ENCODE data around the gene SNTA1. TPM values are rescaled to one million over a fixed set of nuclear protein-coding genes. Genes with fewer than 3 reads are reported as not detected.

SNTA1 gene
- total RNA-seq, 1 donor from 2014 or later, result 28.9 TPM

DNA sequence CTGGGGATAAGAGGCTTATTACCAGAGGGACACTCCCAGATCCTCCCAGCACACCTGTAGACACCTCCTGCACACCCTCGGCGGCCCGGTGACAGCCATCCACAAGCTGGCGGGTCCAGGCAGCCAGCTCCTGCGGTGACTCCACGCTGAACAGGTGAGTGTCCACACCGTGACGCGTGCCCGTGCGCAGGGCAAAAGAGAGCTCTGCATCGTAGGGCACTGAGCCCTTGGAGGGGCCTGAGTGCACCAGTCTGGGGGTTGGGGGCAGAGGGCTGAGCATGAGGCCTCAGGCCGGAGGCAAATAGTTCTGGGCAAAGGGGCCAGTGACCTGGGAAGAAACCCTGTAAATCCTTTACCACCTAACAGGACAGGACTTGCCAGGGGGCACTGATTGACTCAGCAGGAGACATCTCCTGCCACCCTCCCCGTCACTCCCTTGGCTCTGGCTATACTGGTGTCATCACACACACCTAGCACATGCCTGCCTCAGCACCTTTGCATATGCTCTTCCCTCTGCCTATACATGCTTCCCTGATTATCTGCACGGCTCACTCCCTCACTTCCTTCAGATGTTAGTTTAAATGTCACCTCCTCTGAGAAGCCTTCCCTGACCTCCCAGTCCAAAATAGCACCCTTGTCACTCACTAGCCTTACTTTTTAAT is 33.4 kb downstream of the SNTA1 start:
- no peaks in the 10 kb centered on the region for H3K27me3 Mint-ChIP-seq (ENCODE audit: unreplicated experiment)
- no peak for DNase-seq (ENCODE audit: extremely low spot score, unreplicated experiment)
- no peaks in the 10 kb centered on the region for H3K9me3 Mint-ChIP-seq (ENCODE audit: unreplicated experiment)
- no peak overlapping the region for H3K4me3 Mint-ChIP-seq (ENCODE audit: unreplicated experiment)
- H3K36me3 Mint-ChIP-seq (ENCODE audit: unreplicated experiment), result peaks cover 21% of the 10 kb centered on the region
- H3K27ac Mint-ChIP-seq (ENCODE audit: unreplicated experiment), result no peak overlapping the region
- peaks cover 2% of the 10 kb centered on the region for H3K4me1 Mint-ChIP-seq (ENCODE audit: unreplicated experiment)
- TF ChIP-seq, protein P1, sequence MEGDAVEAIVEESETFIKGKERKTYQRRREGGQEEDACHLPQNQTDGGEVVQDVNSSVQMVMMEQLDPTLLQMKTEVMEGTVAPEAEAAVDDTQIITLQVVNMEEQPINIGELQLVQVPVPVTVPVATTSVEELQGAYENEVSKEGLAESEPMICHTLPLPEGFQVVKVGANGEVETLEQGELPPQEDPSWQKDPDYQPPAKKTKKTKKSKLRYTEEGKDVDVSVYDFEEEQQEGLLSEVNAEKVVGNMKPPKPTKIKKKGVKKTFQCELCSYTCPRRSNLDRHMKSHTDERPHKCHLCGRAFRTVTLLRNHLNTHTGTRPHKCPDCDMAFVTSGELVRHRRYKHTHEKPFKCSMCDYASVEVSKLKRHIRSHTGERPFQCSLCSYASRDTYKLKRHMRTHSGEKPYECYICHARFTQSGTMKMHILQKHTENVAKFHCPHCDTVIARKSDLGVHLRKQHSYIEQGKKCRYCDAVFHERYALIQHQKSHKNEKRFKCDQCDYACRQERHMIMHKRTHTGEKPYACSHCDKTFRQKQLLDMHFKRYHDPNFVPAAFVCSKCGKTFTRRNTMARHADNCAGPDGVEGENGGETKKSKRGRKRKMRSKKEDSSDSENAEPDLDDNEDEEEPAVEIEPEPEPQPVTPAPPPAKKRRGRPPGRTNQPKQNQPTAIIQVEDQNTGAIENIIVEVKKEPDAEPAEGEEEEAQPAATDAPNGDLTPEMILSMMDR (IDR thresholded peaks at IDR 0.05), result no peak

DNA sequence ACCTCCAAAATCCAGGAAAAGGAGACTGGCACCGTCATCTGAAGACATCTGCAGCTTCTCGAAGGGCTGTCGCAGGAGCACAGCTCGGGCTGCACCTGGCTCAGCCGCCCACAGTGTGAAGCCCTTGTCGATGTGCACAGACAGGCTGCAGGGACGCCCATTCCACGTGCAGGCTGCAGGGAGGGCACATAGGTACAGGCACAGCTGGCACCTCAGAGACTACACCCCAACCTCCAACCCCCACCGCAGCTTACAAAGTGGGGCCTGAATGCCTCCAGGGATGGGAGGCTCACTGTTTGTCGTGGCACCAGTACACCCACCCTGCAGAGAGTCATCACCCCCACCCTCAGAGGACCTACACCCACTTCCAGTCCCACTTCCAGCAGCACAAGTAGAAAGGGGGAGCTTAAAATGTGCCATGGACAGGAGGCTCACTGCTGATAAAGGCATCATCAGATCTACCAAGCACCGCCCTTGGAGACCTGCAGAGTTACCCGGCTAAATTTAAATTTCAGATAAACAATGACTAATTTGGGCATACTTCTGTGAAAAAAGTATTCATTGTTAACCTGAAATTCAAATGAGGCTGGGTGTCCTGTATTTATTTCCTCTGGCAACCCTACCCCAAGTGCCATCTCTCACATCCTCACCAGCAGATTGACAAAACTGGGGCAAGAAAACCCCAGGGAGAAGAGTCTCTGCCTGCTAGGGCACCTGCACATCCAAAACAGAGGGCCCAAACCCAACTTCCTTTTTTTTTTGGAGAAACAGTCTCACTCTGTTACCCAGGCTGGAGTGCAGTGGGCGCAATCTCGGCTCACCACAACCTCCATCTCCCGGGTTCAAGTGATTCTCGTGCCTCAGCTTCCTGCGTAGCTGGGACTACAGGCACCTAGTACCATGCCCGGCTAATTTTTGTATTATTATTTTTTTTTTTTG is 34.6 kb downstream of the SNTA1 start:
- DNase-seq (ENCODE audit: extremely low spot score, unreplicated experiment), result no peak
- no peak overlapping the region for H3K27ac Mint-ChIP-seq (ENCODE audit: unreplicated experiment)
- no peak overlapping the region for H3K4me3 Mint-ChIP-seq (ENCODE audit: unreplicated experiment)
- TF ChIP-seq, protein P1 (IDR thresholded peaks at IDR 0.05), result no peak
- H3K36me3 Mint-ChIP-seq (ENCODE audit: unreplicated experiment), result peaks cover 21% of the 10 kb centered on the region
- peaks cover 4% of the 10 kb centered on the region for H3K4me1 Mint-ChIP-seq (ENCODE audit: unreplicated experiment)
- H3K27me3 Mint-ChIP-seq (ENCODE audit: unreplicated experiment), result no peaks in the 10 kb centered on the region
- no peaks in the 10 kb centered on the region for H3K9me3 Mint-ChIP-seq (ENCODE audit: unreplicated experiment)

DNA sequence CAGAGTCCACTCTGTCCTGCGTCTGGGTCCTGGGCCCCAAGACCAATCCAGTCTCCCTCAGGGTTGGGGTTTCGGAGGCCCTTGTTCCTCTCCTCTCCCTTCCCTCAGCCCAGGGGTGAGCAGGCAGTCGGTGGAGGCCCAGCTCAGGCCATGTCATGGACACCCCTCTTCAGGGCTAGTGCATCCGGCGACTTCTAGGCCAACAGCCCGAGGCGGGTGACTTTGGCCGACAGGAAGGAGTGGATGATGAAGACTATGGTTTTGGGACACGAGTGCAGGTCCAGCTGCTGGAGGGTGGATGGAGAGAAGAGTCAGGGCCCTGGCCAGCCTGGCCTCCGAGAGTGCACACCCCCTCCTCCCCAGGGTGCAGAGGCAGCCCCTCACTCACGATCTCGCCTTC is 35.2 kb downstream of the SNTA1 start:
- peak overlapping the region; percentile 50 for H3K27ac Mint-ChIP-seq (ENCODE audit: unreplicated experiment)
- no peak overlapping the region for H3K4me3 Mint-ChIP-seq (ENCODE audit: unreplicated experiment)
- no peak for DNase-seq (ENCODE audit: extremely low spot score, unreplicated experiment)
- H3K9me3 Mint-ChIP-seq (ENCODE audit: unreplicated experiment), result no peaks in the 10 kb centered on the region
- H3K27me3 Mint-ChIP-seq (ENCODE audit: unreplicated experiment), result no peaks in the 10 kb centered on the region
- peaks cover 6% of the 10 kb centered on the region for H3K4me1 Mint-ChIP-seq (ENCODE audit: unreplicated experiment)
- H3K36me3 Mint-ChIP-seq (ENCODE audit: unreplicated experiment), result peaks cover 21% of the 10 kb centered on the region
- TF ChIP-seq, protein P1 (IDR thresholded peaks at IDR 0.05), result no peak

DNA sequence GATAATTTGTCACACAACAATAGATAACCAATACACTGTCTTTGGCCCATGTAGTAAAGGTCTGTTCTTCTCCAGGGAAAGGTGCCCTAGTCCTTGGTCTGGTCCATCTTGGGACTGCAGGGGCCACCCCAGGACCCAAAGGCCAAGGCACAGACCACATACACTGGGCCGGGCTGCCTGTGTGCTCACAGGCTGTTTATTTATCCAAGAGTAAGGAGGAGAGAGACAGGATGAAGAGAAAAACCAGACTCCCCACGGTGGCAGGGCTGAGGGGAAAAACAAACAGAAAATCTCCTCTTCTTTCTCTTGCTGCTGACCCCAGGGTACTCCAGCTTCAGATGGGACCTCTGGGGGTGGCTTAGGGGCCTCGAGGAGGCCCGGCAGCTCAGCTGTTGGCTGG is 35.8 kb downstream of the SNTA1 start:
- Mint-ChIP-seq H3K27ac (ENCODE audit: unreplicated experiment) (peak overlapping the region; percentile 50), H3K27me3 (ENCODE audit: unreplicated experiment) (no peaks in the 10 kb centered on the region), H3K36me3 (ENCODE audit: unreplicated experiment) (peaks cover 21% of the 10 kb centered on the region), H3K9me3 (ENCODE audit: unreplicated experiment) (no peaks in the 10 kb centered on the region), H3K4me1 (ENCODE audit: unreplicated experiment) (peaks cover 6% of the 10 kb centered on the region), H3K4me3 (ENCODE audit: unreplicated experiment) (no peak overlapping the region)
- TF ChIP-seq, protein P1 (IDR thresholded peaks at IDR 0.05), result no peak
- no peak for DNase-seq (ENCODE audit: extremely low spot score, unreplicated experiment)

DNA sequence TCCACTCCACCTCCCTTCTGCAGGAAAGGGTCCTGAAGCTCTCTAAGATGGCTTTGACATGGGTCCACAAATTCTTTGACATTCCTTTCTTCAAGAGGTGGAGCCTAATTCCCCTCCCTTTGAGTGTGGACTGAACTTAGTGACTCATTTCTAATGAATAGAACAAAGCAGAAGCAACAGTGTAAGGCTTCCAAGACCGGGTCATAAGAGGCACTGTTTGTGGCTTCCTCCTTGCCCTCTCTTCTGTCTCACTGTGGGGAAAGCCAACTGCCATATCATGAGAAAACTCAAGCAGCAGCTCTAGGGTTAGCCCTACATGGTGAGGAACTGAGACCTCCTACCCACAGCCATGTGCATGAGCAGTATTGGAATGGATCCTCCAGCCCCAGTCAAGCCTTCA is 36.3 kb downstream of the SNTA1 start:
- TF ChIP-seq, protein P1 (IDR thresholded peaks at IDR 0.05), result no peak
- no peak overlapping the region for H3K4me3 Mint-ChIP-seq (ENCODE audit: unreplicated experiment)
- H3K36me3 Mint-ChIP-seq (ENCODE audit: unreplicated experiment), result peaks cover 21% of the 10 kb centered on the region
- DNase-seq (ENCODE audit: extremely low spot score, unreplicated experiment), result no peak
- H3K9me3 Mint-ChIP-seq (ENCODE audit: unreplicated experiment), result no peaks in the 10 kb centered on the region
- H3K4me1 Mint-ChIP-seq (ENCODE audit: unreplicated experiment), result peaks cover 10% of the 10 kb centered on the region
- no peaks in the 10 kb centered on the region for H3K27me3 Mint-ChIP-seq (ENCODE audit: unreplicated experiment)
- no peak overlapping the region for H3K27ac Mint-ChIP-seq (ENCODE audit: unreplicated experiment)
